Keratinocyte (primary cell): ENCODE data around the gene MAG. TPM values are rescaled to one million over a fixed set of nuclear protein-coding genes. Genes with fewer than 3 reads are reported as not detected.
"Not testable (repeated sequence)": the region's sequence is repeated elsewhere in the genome, so short reads cannot be mapped to it uniquely, and the experiment has no call there.

Experiments used
- DNase-seq: peaks from one replicate; pipeline ENCODE4 v3.0.0-alpha.2; 2011; ENCODE audit warnings: low read depth, missing footprints, low spot score
- FAIRE-seq: peaks from 2 replicates; lab custom pipeline; 2011; peaks lifted over from hg19 to GRCh38; lab: Jason Lieb, UNC
- H2AFZ ChIP-seq: 2 replicates; pipeline ENCODE4 v1.6.0; 2012; ENCODE audit warnings: low read length, control low read depth, inconsistent platforms; ENCODE audit not compliant: control insufficient read depth
- H3K27ac ChIP-seq: 2 replicates; pipeline ENCODE4 v1.5.1; 2011; ENCODE audit warnings: low read length; ENCODE audit not compliant: control insufficient read depth, insufficient read depth
- H3K27me3 ChIP-seq: 3 replicates; pipeline ENCODE4 v1.6.0; 2011; ENCODE audit warnings: low read length; ENCODE audit not compliant: control insufficient read depth, insufficient read depth; ENCODE audit errors: extremely low read depth
- H3K36me3 ChIP-seq, 2 experiments: 2 replicates in 1 of 2; 3 replicates in 1 of 2; pipeline ENCODE4 v1.5.1; 2011; ENCODE audit warnings: low read length in 2 of 2, mild to moderate bottlenecking in 1 of 2; ENCODE audit not compliant: control insufficient read depth in 2 of 2, insufficient read depth in 2 of 2; ENCODE audit errors: extremely low read depth in 1 of 2
- H3K4me1 ChIP-seq: 3 replicates; pipeline ENCODE4 v1.5.1; 2011; ENCODE audit warnings: low read length; ENCODE audit not compliant: control insufficient read depth, insufficient read depth; ENCODE audit errors: extremely low read depth
- H3K4me2 ChIP-seq: 3 replicates; pipeline ENCODE4 v1.6.0; 2011; ENCODE audit warnings: low read depth, low read length; ENCODE audit not compliant: control insufficient read depth, insufficient read depth; ENCODE audit errors: extremely low read depth
- H3K4me3 ChIP-seq, 3 experiments: fragments of 200-600 bp in 1 of 3; sonication (generic) in 1 of 3; 2 replicates in 2 of 3; 3 replicates in 1 of 3; pipeline ENCODE4 v1.5.1; 2011 to 2016; ENCODE audit warnings: low read length in 3 of 3, mild to moderate bottlenecking in 3 of 3, control low read depth in 2 of 3, inconsistent platforms in 1 of 3, low read depth in 1 of 3, mixed read lengths in 1 of 3, mixed run types in 1 of 3, moderate library complexity in 1 of 3; ENCODE audit not compliant: control insufficient read depth in 2 of 3, insufficient read depth in 2 of 3; ENCODE audit errors: extremely low read depth in 1 of 3
- H3K79me2 ChIP-seq: 2 replicates; pipeline ENCODE4 v1.6.0; 2012; ENCODE audit warnings: low read length; ENCODE audit not compliant: control insufficient read depth, insufficient read depth
- H3K9ac ChIP-seq: 3 replicates; pipeline ENCODE4 v1.6.0; 2011; ENCODE audit warnings: low read length; ENCODE audit not compliant: control insufficient read depth, insufficient read depth; ENCODE audit errors: extremely low read depth
- H3K9me1 ChIP-seq: 3 replicates; pipeline ENCODE4 v1.6.0; 2011; ENCODE audit warnings: low read length; ENCODE audit not compliant: control insufficient read depth, insufficient read depth; ENCODE audit errors: extremely low read depth
- H3K9me3 ChIP-seq: 2 replicates; pipeline ENCODE4 v1.5.1; 2012; ENCODE audit warnings: low read depth, low read length; ENCODE audit not compliant: control insufficient read depth
- H4K20me1 ChIP-seq: 3 replicates; pipeline ENCODE4 v1.6.0; 2011; ENCODE audit warnings: low read length; ENCODE audit not compliant: control insufficient read depth, insufficient read depth; ENCODE audit errors: extremely low read depth
- CTCF ChIP-seq, 3 experiments: IDR thresholded peaks in 1 of 3; conservative IDR thresholded peaks in 1 of 3; optimal IDR thresholded peaks in 1 of 3; 2 replicates in 2 of 3; 3 replicates in 1 of 3; pipeline versions ENCODE3 to v1.5.1; 2011; ENCODE audit warnings: low read length in 3 of 3, mild to moderate bottlenecking in 3 of 3, moderate library complexity in 2 of 3, control low read depth in 1 of 3, inconsistent platforms in 1 of 3; ENCODE audit not compliant: insufficient read depth in 2 of 3; ENCODE audit errors: extremely low read depth in 1 of 3
- EZH2 ChIP-seq: IDR thresholded peaks from one replicate; pipeline ENCODE4 v1.6.1; 2012; ENCODE audit warnings: inconsistent platforms, mild to moderate bottlenecking, low read length, moderate library complexity
- dilution Hi-C: fragments of 300-500 bp; cut with MboI; formaldehyde crosslinking; loops from one replicate; pipeline ENCODE4 v1.7.0; 2020; ENCODE audit warnings: low sequenced_read_pairs; ENCODE audit not compliant: extremely low pct_ligation_motif_present
- polyA plus RNA-seq, 5 experiments: library from polyadenylated mRNA; depleted of rRNA in 3 of 5; stranded (reverse) in 3 of 5; stranded (forward) in 1 of 5; unstranded in 1 of 5; fragments of >200 nt; gene quantifications; 1 replicate in 1 of 5; 2 replicates in 3 of 5; 3 replicates in 1 of 5; pipeline versions ENCODE4 v1.2.1 to v1.2.3, GENCODE V29; 2011 to 2012; ENCODE audit warnings: missing spikeins in 2 of 5, low read depth in 1 of 5, low replicate concordance in 1 of 5

MAG gene
- polyA plus RNA-seq, 1 donor (not counting 4 experiments of a cell fraction or from before 2014, with no cell fraction given): not detected

- no peaks in the 10 kb centered on the region for H4K20me1 ChIP-seq
- no peak for DNase-seq
- FAIRE-seq: no peak
- H3K4me2 ChIP-seq: no peak overlapping the region
- dilution Hi-C loops: no loop called here
- no peaks in the 10 kb centered on the region for H3K9me1 ChIP-seq
- TF ChIP-seq EZH2 (no peak), CTCF (optimal IDR thresholded peaks at IDR 0.05 in 1 of 3, IDR thresholded peaks at IDR 0.05 in 1 of 3, conservative IDR thresholded peaks at IDR 0.05 in 1 of 3; ENCODE audit: extremely low read depth in 1 of 3, insufficient read depth in 2 of 3, low read length in 3 of 3) (no peak)
- H3K4me1 ChIP-seq: peaks cover 7% of the 10 kb centered on the region
- no peak overlapping the region for H3K27ac ChIP-seq
- no peaks in the 10 kb centered on the region for H3K9me3 ChIP-seq
- no peak overlapping the region for H3K9ac ChIP-seq
- H3K36me3 ChIP-seq: no peaks in the 10 kb centered on the region
- peaks cover 22% of the 10 kb centered on the region for H3K27me3 ChIP-seq
- no peaks in the 10 kb centered on the region for H3K79me2 ChIP-seq
- no peak overlapping the region for H3K4me3 ChIP-seq
- no peak overlapping the region for H2AFZ ChIP-seq
Measured at GRCh38 chr19:35285095-35285449, 6.9 kb upstream of the MAG start.

GRCh38 chr19:35285465-35285864 lies 6.5 kb upstream of the MAG start:
- H3K9ac ChIP-seq, H4K20me1 ChIP-seq, H3K4me1 ChIP-seq, dilution Hi-C loops, H3K27ac ChIP-seq, H3K36me3 ChIP-seq, H3K9me3 ChIP-seq, H3K4me3 ChIP-seq, H3K4me2 ChIP-seq, DNase-seq, FAIRE-seq, H3K9me1 ChIP-seq, H2AFZ ChIP-seq, H3K79me2 ChIP-seq: not testable (repeated sequence)
- peaks cover 24% of the 10 kb centered on the region for H3K27me3 ChIP-seq

GRCh38 chr19:35286101-35286500 lies 5.9 kb upstream of the MAG start:
- H3K27ac ChIP-seq, dilution Hi-C loops, H3K4me1 ChIP-seq, H3K4me2 ChIP-seq, H3K4me3 ChIP-seq, H3K9me1 ChIP-seq, FAIRE-seq, DNase-seq, H4K20me1 ChIP-seq, H3K36me3 ChIP-seq, H3K9me3 ChIP-seq, H2AFZ ChIP-seq, H3K9ac ChIP-seq, H3K79me2 ChIP-seq: not testable (repeated sequence)
- H3K27me3 ChIP-seq: peaks cover 29% of the 10 kb centered on the region
